GM12891 (cell line): Measurements from ENCODE around the gene B3GNT4.

Experiments
- PAX5 ChIP-seq: IDR thresholded peaks from 2 replicates; pipeline ENCODE4 v1.6.1; 2011; ENCODE audit warnings: low read length, moderate library complexity, mild to moderate bottlenecking; ENCODE audit not compliant: insufficient read depth, severe bottlenecking
- POLR2A ChIP-seq: IDR thresholded peaks from 2 replicates; pipeline ENCODE4 v1.6.1; 2011; ENCODE audit warnings: low read depth, low read length, control low read depth
- POLR2AphosphoS5 ChIP-seq: IDR thresholded peaks from 2 replicates; pipeline ENCODE4 v1.6.1; 2011; ENCODE audit warnings: low read depth, low read length, control low read depth
- POU2F2 ChIP-seq: IDR thresholded peaks from 2 replicates; pipeline ENCODE4 v1.6.1; 2011; ENCODE audit warnings: low read depth, mild to moderate bottlenecking, control low read depth, low read length, moderate library complexity
- SPI1 ChIP-seq: IDR thresholded peaks from 2 replicates; pipeline ENCODE4 v1.6.1; 2011; ENCODE audit warnings: low read depth, low read length, control low read depth
- TAF1 ChIP-seq: IDR thresholded peaks from 2 replicates; pipeline ENCODE4 v1.6.1; 2011; ENCODE audit warnings: low read depth, low read length, control low read depth

DNA sequence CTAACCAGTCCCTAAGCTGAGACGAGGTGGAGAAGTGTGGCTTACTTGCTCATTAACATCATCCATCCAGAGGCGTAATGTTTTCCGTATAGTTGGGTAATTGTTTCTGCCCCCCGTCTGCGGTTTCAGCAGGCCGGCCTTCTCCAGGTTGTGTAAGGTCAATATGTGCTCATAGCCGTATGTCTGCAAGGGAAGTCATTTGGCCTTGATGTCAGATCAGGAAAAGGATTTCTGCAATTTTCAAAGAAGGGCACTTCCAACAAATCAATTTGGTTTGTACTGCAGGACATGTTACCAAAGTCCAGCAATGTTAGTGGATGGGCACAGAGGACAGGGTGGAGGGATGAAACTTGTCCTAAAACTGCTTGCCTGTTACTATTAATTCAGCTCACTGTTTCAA is 32.2 kb downstream of the B3GNT4 start:
- no peak for TF ChIP-seq POLR2A
- no peak for TF ChIP-seq POLR2AphosphoS5
- TF ChIP-seq TAF1 = no peak
- no peak for TF ChIP-seq SPI1
- TF ChIP-seq PAX5 = no peak
- TF ChIP-seq POU2F2 = no peak
